ENCODE results near the gene TRMT61A. TPM values are rescaled to one million over a fixed set of nuclear protein-coding genes. Genes with fewer than 3 reads are reported as not detected.
A peak's percentile ranks its signal among the peaks of the same experiment; 100 is the strongest.

The TRMT61A gene
- total RNA-seq, 1 experiment from 2014 or later = 14.9 TPM

DNA sequence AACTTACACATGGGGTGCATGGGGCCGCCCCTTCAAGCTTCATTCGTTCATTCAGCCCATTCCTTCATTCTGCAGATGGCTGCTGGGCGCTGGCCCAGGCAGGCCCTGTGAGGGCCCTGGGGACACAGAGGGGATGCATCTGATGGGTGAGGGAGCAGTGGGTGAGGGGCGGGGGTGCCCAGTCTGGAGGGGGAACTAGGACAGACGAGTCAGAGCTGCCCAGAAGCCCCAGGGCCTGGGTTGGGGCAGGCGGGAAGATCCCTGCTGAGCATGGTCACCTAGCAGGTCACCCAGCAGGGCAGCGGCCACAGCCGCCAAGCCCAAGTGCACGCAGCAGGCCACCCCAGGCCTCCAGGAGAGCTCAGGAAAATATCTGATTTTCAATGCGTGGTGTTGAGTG is 14.1 kb downstream of the TRMT61A start:
- H3K4me2 ChIP-seq (ENCODE audit: low read length) = peak overlapping the region; percentile 27
- CTCF ChIA-PET = interaction anchor here (0.7 kb wide), 1 partner anchor 22 kb away, joined by 3 read pairs; no protein-coding TSS in a partner anchor
- no peak overlapping the region for H3K9ac ChIP-seq (ENCODE audit: low read length)
- no peaks in the 10 kb centered on the region for H3K79me2 ChIP-seq (ENCODE audit: insufficient read depth, low read length)
- RAD21 ChIA-PET (ENCODE audit: low non-redundant PET in 1 of 2, low total read pairs in 2 of 2, uncharacterized antibody in 2 of 2, unreplicated experiment in 2 of 2) = no interaction called here
- no peaks in the 10 kb centered on the region for H3K9me3 ChIP-seq (ENCODE audit: control insufficient read depth in 1 of 2, insufficient read depth in 1 of 2, low read depth in 1 of 2, low read length in 2 of 2)
- peaks cover 34 to 54% of the 10 kb centered on the region in 2 experiments for H3K4me1 ChIP-seq (ENCODE audit: control insufficient read depth in 1 of 2, insufficient read depth in 2 of 2, low read length in 2 of 2)
- no peak overlapping the region for H3K27ac ChIP-seq (ENCODE audit: low read depth, low read length)
- no TSS peak for BruUV-seq (replicated peaks)
- no peaks in the 10 kb centered on the region for H3K27me3 ChIP-seq (ENCODE audit: insufficient read depth, low read length)
- TF ChIP-seq SIN3A (IDR thresholded peaks at IDR 0.05; ENCODE audit: low read depth) = no peak
- no peak for TF ChIP-seq SRF (IDR thresholded peaks at IDR 0.05; ENCODE audit: low read depth)
- TF ChIP-seq, protein P1, sequence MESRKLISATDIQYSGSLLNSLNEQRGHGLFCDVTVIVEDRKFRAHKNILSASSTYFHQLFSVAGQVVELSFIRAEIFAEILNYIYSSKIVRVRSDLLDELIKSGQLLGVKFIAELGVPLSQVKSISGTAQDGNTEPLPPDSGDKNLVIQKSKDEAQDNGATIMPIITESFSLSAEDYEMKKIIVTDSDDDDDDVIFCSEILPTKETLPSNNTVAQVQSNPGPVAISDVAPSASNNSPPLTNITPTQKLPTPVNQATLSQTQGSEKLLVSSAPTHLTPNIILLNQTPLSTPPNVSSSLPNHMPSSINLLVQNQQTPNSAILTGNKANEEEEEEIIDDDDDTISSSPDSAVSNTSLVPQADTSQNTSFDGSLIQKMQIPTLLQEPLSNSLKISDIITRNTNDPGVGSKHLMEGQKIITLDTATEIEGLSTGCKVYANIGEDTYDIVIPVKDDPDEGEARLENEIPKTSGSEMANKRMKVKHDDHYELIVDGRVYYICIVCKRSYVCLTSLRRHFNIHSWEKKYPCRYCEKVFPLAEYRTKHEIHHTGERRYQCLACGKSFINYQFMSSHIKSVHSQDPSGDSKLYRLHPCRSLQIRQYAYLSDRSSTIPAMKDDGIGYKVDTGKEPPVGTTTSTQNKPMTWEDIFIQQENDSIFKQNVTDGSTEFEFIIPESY (IDR thresholded peaks at IDR 0.05; ENCODE audit: extremely low read depth, insufficient replicate concordance, low read length) = no peak
- TF ChIP-seq, protein P2, sequence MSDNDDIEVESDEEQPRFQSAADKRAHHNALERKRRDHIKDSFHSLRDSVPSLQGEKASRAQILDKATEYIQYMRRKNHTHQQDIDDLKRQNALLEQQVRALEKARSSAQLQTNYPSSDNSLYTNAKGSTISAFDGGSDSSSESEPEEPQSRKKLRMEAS (IDR thresholded peaks at IDR 0.05) = no peak
- TF ChIP-seq, protein P3, sequence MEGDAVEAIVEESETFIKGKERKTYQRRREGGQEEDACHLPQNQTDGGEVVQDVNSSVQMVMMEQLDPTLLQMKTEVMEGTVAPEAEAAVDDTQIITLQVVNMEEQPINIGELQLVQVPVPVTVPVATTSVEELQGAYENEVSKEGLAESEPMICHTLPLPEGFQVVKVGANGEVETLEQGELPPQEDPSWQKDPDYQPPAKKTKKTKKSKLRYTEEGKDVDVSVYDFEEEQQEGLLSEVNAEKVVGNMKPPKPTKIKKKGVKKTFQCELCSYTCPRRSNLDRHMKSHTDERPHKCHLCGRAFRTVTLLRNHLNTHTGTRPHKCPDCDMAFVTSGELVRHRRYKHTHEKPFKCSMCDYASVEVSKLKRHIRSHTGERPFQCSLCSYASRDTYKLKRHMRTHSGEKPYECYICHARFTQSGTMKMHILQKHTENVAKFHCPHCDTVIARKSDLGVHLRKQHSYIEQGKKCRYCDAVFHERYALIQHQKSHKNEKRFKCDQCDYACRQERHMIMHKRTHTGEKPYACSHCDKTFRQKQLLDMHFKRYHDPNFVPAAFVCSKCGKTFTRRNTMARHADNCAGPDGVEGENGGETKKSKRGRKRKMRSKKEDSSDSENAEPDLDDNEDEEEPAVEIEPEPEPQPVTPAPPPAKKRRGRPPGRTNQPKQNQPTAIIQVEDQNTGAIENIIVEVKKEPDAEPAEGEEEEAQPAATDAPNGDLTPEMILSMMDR (IDR thresholded peaks at IDR 0.05 in 2 of 3, conservative IDR thresholded peaks at IDR 0.05 in 1 of 3; ENCODE audit: borderline replicate concordance in 1 of 3, insufficient read depth in 1 of 3, low read depth in 2 of 3, low read length in 2 of 3) = no peak
- no peak for TF ChIP-seq YY1 (IDR thresholded peaks at IDR 0.05; ENCODE audit: extremely low read depth, insufficient replicate concordance, low read depth, low read length)
- TF ChIP-seq, protein P4, sequence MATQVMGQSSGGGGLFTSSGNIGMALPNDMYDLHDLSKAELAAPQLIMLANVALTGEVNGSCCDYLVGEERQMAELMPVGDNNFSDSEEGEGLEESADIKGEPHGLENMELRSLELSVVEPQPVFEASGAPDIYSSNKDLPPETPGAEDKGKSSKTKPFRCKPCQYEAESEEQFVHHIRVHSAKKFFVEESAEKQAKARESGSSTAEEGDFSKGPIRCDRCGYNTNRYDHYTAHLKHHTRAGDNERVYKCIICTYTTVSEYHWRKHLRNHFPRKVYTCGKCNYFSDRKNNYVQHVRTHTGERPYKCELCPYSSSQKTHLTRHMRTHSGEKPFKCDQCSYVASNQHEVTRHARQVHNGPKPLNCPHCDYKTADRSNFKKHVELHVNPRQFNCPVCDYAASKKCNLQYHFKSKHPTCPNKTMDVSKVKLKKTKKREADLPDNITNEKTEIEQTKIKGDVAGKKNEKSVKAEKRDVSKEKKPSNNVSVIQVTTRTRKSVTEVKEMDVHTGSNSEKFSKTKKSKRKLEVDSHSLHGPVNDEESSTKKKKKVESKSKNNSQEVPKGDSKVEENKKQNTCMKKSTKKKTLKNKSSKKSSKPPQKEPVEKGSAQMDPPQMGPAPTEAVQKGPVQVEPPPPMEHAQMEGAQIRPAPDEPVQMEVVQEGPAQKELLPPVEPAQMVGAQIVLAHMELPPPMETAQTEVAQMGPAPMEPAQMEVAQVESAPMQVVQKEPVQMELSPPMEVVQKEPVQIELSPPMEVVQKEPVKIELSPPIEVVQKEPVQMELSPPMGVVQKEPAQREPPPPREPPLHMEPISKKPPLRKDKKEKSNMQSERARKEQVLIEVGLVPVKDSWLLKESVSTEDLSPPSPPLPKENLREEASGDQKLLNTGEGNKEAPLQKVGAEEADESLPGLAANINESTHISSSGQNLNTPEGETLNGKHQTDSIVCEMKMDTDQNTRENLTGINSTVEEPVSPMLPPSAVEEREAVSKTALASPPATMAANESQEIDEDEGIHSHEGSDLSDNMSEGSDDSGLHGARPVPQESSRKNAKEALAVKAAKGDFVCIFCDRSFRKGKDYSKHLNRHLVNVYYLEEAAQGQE (IDR thresholded peaks at IDR 0.05; ENCODE audit: low read depth) = no peak
- TF ChIP-seq RAD21 (IDR thresholded peaks at IDR 0.05; ENCODE audit: low read depth) = no peak
- TF ChIP-seq TCF7L2 (IDR thresholded peaks at IDR 0.05; ENCODE audit: borderline replicate concordance, extremely low read depth, insufficient read depth, insufficient read length) = no peak
- no peak for TF ChIP-seq EZH2 (IDR thresholded peaks at IDR 0.05)
- TF ChIP-seq, protein P5, sequence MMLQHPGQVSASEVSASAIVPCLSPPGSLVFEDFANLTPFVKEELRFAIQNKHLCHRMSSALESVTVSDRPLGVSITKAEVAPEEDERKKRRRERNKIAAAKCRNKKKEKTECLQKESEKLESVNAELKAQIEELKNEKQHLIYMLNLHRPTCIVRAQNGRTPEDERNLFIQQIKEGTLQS (IDR thresholded peaks at IDR 0.05) = no peak
- no peak for TF ChIP-seq CBX3 (IDR thresholded peaks at IDR 0.05; ENCODE audit: low read depth)
- TF ChIP-seq CEBPB (IDR thresholded peaks at IDR 0.05; ENCODE audit: low read depth) = no peak
- TF ChIP-seq JUND (IDR thresholded peaks at IDR 0.05) = no peak
- TF ChIP-seq EZH2phosphoT487 (IDR thresholded peaks at IDR 0.05; ENCODE audit: borderline replicate concordance) = no peak
- no peak for TF ChIP-seq SP1 (IDR thresholded peaks at IDR 0.05; ENCODE audit: low read depth)
- TF ChIP-seq ZFX (IDR thresholded peaks at IDR 0.05) = no peak
- TF ChIP-seq POLR2A (IDR thresholded peaks at IDR 0.05; ENCODE audit: borderline replicate concordance, extremely low read depth, insufficient read depth, insufficient read length) = no peak
- no peak for TF ChIP-seq POLR2AphosphoS5 (IDR thresholded peaks at IDR 0.05; ENCODE audit: low read depth, low read length)
- no peak for TF ChIP-seq ELF1 (IDR thresholded peaks at IDR 0.05; ENCODE audit: borderline replicate concordance, low read depth)
- no peaks in the 10 kb centered on the region for H3K36me3 ChIP-seq (ENCODE audit: control insufficient read depth in 1 of 2, insufficient read depth in 2 of 2, low read length in 2 of 2)
- no peak for DNase-seq (ENCODE audit: low read depth, low spot score)
- intact Hi-C loops (cut with micrococcal nuclease) = no loop called here
- POLR2A ChIA-PET = no interaction called here
- no peak overlapping the region for H3K4me3 ChIP-seq (replicated peaks in 1 of 2; ENCODE audit: low read depth in 1 of 2, low read length in 2 of 2)
- no peaks in the 10 kb centered on the region for H3K9me2 ChIP-seq (ENCODE audit: insufficient read depth)
- H2AFZ ChIP-seq (ENCODE audit: low read depth, low read length, poor library complexity, severe bottlenecking) = no peak overlapping the region
- no peak for ATAC-seq
- H4K20me1 ChIP-seq (ENCODE audit: insufficient read depth) = no peaks in the 10 kb centered on the region
